Choroid plexus epithelial cell (primary cell): Measurements from ENCODE around the gene RPS27L.
A peak's percentile ranks its signal among the peaks of the same experiment; 100 is the strongest.

ENCODE experiments used
- DNase-seq: peaks from one replicate; pipeline ENCODE4 v3.0.0-alpha.2; 2010; ENCODE audit warnings: low read depth
- H3K4me3 ChIP-seq: 2 replicates; pipeline ENCODE4 v1.5.1; 2011; ENCODE audit warnings: low read depth, mild to moderate bottlenecking, control low read depth, low read length, moderate library complexity
- TF ChIP-seq, protein P1 (sequence below): conservative IDR thresholded peaks from 2 replicates; pipeline ENCODE4 v1.5.1; 2011; ENCODE audit warnings: low read depth, mild to moderate bottlenecking, control low read depth, inconsistent platforms, low read length, moderate library complexity

The RPS27L gene

GRCh38 chr15:63157891-63158431, 684 bp upstream of the RPS27L start:
- peak; percentile 89 for DNase-seq
- peak overlapping the region; percentile 96 for H3K4me3 ChIP-seq
- TF ChIP-seq, protein P1, sequence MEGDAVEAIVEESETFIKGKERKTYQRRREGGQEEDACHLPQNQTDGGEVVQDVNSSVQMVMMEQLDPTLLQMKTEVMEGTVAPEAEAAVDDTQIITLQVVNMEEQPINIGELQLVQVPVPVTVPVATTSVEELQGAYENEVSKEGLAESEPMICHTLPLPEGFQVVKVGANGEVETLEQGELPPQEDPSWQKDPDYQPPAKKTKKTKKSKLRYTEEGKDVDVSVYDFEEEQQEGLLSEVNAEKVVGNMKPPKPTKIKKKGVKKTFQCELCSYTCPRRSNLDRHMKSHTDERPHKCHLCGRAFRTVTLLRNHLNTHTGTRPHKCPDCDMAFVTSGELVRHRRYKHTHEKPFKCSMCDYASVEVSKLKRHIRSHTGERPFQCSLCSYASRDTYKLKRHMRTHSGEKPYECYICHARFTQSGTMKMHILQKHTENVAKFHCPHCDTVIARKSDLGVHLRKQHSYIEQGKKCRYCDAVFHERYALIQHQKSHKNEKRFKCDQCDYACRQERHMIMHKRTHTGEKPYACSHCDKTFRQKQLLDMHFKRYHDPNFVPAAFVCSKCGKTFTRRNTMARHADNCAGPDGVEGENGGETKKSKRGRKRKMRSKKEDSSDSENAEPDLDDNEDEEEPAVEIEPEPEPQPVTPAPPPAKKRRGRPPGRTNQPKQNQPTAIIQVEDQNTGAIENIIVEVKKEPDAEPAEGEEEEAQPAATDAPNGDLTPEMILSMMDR: peak; percentile 40

DNA sequence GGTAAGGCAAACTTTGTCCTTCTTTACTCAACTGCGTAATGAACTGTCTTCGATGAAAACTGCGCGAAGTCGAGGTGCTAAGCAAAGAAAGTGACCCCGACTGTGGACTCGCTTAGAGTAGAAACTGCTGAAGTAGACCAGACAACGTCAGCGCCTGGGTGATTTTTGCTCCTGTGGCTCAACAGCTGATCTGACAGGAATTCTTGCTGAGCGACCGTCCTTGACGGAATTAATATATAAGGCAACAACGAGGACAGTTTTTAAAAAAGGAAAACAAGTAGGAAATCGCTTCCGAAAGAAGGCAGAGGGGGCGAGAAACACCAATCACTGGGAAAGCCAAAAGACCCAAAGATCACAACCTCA, 541 bp downstream of the RPS27L start:
- TF ChIP-seq, protein P1: no peak
- H3K4me3 ChIP-seq: peak overlapping the region; percentile 96
- DNase-seq: peak; percentile 76

GRCh38 chr15:63156086-63156710, 1.1 kb downstream of the RPS27L start:
- TF ChIP-seq, protein P1: no peak
- H3K4me3 ChIP-seq: peak overlapping the region; percentile 96
- no peak for DNase-seq

DNA sequence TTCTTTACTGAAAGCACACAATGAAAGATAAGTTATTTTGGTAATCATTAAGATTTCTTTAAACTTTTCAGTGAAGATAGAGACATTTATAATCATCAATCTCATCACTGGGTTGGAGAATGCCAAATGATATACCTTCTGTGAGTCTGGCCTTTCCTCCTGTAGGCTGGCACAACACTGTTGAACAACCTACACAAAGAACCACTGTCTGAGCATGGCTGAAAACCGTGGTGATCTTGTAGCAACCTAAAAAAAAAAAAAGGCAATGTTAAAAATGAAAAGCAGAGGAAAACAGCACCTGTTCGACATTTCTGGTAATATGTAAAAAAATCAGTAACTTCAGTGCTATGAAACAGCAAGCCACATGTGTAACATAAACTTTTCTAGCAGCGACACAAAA, 1.8 kb downstream of the RPS27L start:
- TF ChIP-seq, protein P1: no peak
- no peak for DNase-seq
- peak overlapping the region; percentile 96 for H3K4me3 ChIP-seq

DNA sequence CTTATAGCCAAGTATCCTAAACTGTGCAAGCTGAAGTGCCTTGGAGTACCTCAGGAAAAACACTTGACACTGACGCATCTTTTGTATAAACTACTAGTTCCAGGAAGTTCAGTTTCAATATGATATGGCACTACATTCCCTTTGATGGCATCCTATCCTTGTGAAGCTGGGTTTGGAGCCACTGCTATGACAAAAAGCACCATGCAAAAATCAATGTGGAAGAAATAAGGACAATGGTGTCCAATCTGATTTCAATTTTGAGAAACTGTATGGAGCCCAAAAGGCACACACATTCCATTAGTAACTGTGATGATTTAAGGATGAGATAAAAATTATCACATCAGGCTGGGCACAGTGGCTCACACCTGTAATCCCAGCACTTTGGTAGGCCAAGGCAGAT, 5.6 kb downstream of the RPS27L start:
- H3K4me3 ChIP-seq: no peak overlapping the region
- TF ChIP-seq, protein P1: no peak
- no peak for DNase-seq

DNA sequence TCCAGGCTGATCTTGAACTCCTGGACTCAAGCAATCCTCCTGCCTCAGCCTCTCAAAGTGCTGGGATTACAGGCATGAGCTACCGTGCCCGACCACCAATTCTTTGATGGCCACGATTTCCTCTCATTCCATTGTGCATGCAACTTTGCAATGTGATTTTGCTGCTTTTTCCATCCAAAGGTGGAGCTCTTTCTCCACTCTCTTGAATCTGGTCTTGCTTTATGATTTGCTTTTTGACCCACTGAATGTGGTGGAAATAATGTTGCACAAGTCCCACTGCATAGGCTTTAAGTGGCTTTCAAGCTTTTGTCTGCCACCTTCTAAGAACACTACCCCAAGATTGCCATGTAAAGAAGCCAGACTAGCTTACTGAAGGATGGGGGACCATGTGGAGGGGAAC, 10.6 kb downstream of the RPS27L start:
- no peak overlapping the region for H3K4me3 ChIP-seq
- TF ChIP-seq, protein P1: peak; percentile 44
- DNase-seq: peak; percentile 66

DNA sequence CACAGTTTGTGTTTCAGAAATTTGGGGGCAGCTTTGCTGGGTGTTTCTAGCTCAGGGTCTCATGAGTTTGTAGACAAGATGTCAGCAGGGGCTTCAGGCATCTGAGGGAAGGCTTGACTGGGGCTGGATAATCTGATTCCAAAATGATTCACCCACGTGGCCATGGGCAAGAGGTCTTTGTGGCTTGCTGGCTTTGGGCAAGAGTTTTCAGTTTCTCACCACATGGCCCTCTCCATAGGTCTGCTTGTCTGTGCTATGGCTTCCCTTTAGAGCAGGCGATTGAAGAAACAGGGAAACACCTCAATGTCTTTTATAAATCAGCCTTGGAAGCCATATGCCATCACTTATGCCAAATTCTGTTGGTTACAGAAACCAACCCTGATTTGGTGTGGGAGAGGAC, 11.9 kb downstream of the RPS27L start:
- no peak overlapping the region for H3K4me3 ChIP-seq
- TF ChIP-seq, protein P1: no peak
- DNase-seq: no peak
